Osteoblast (primary cell): Measurements from ENCODE around the gene FAM111A. TPM values are rescaled to one million over a fixed set of nuclear protein-coding genes. Genes with fewer than 3 reads are reported as not detected.
"Not testable (repeated sequence)": the region's sequence is repeated elsewhere in the genome, so short reads cannot be mapped to it uniquely, and the experiment has no call there.

Source experiments
- DNase-seq: peaks from one replicate; pipeline ENCODE4 v3.0.0; 2011; ENCODE audit warnings: low spot score, mixed read lengths; ENCODE audit not compliant: insufficient read length; ENCODE audit errors: missing footprints
- H2AFZ ChIP-seq: 2 replicates; pipeline ENCODE4 v1.6.0; 2011; ENCODE audit warnings: mild to moderate bottlenecking, low read length
- H3K27ac ChIP-seq: 2 replicates; pipeline ENCODE4 v1.5.1; 2011; ENCODE audit warnings: mild to moderate bottlenecking, low read depth, low read length, moderate library complexity
- H3K27me3 ChIP-seq: 2 replicates; pipeline ENCODE4 v1.6.0; 2012; ENCODE audit warnings: mild to moderate bottlenecking, control low read depth, inconsistent platforms, low read length, moderate library complexity; ENCODE audit not compliant: insufficient read depth
- H3K36me3 ChIP-seq: 2 replicates; pipeline ENCODE4 v1.5.1; 2011; ENCODE audit warnings: mild to moderate bottlenecking, low read length, control low read depth, moderate library complexity; ENCODE audit not compliant: insufficient read depth
- H3K4me1 ChIP-seq: 2 replicates; pipeline ENCODE4 v1.5.1; 2011; ENCODE audit warnings: mild to moderate bottlenecking, low read length, control low read depth, moderate library complexity; ENCODE audit not compliant: insufficient read depth
- H3K4me2 ChIP-seq: 2 replicates; pipeline ENCODE4 v1.6.0; 2011; ENCODE audit warnings: mild to moderate bottlenecking, low read length; ENCODE audit not compliant: insufficient read depth
- H3K4me3 ChIP-seq: fragments of 200-600 bp; sonication (generic); 3 replicates; pipeline ENCODE4 v1.5.1; 2012; ENCODE audit warnings: mild to moderate bottlenecking, low read length, inconsistent platforms; ENCODE audit not compliant: insufficient read depth
- H3K79me2 ChIP-seq: 2 replicates; pipeline ENCODE4 v1.6.0; 2012; ENCODE audit warnings: mild to moderate bottlenecking, low read length, control low read depth, inconsistent platforms; ENCODE audit not compliant: insufficient read depth
- H3K9me3 ChIP-seq: 2 replicates; pipeline ENCODE4 v1.5.1; 2011; ENCODE audit warnings: low read depth, low read length, control low read depth
- H4K20me1 ChIP-seq: 2 replicates; pipeline ENCODE4 v1.6.0; 2012; ENCODE audit warnings: mild to moderate bottlenecking, low read length, control low read depth; ENCODE audit not compliant: insufficient read depth
- CTCF ChIP-seq: IDR thresholded peaks from 2 replicates; pipeline ENCODE4 v1.5.1; 2011; ENCODE audit warnings: mild to moderate bottlenecking, low read depth, low read length, moderate library complexity; ENCODE audit errors: extremely low read depth
- total RNA-seq: library from RNA; depleted of rRNA; stranded (reverse); fragments of >200 nt; gene quantifications from 2 replicates; pipeline ENCODE4 v1.2.3, GENCODE V29; 2012

FAM111A gene
- 40.5 and 48.6 TPM in 2 replicates for total RNA-seq

GRCh38 chr11:59142530-59143507 lies at the start of gene FAM111A:
FAM111A (plus strand) TSS chr11:59142856; CDS start chr11:59148873, 6,017 bp downstream.
- H3K27ac ChIP-seq = peak within 1 kb of the TSS; percentile 85
- H3K36me3 ChIP-seq = no peaks in the 10 kb centered on the region
- H3K4me3 ChIP-seq = peak within 1 kb of the TSS; percentile 98
- no peaks in the 10 kb centered on the region for H3K27me3 ChIP-seq
- TF ChIP-seq CTCF = peak; percentile 17
- H3K9me3 ChIP-seq = no peaks in the 10 kb centered on the region
- H3K79me2 ChIP-seq = peaks cover 22% of the 10 kb centered on the region
- DNase-seq = peak; percentile 98
- H3K4me2 ChIP-seq = peak within 1 kb of the TSS; percentile 99
- peaks cover 38% of the 10 kb centered on the region for H3K4me1 ChIP-seq
- H4K20me1 ChIP-seq = no peaks in the 10 kb centered on the region
- H2AFZ ChIP-seq = peak within 1 kb of the TSS; percentile 96

- not testable (repeated sequence) for H3K4me3 ChIP-seq, H3K9me3 ChIP-seq, H3K27me3 ChIP-seq, H2AFZ ChIP-seq, DNase-seq, H4K20me1 ChIP-seq, H3K36me3 ChIP-seq, H3K27ac ChIP-seq, H3K79me2 ChIP-seq, H3K4me1 ChIP-seq, H3K4me2 ChIP-seq
These were observed 49.1 kb upstream of the FAM111A start for GRCh38 chr11:59093576-59093975.

GRCh38 chr11:59095225-59095624 lies 47.4 kb upstream of the FAM111A start:
- H3K9me3 ChIP-seq, H3K4me1 ChIP-seq, H3K79me2 ChIP-seq, H3K27ac ChIP-seq, H4K20me1 ChIP-seq, H3K36me3 ChIP-seq, H3K27me3 ChIP-seq, H3K4me3 ChIP-seq, DNase-seq, H2AFZ ChIP-seq, H3K4me2 ChIP-seq: not testable (repeated sequence)

GRCh38 chr11:59095972-59096575 lies 46.6 kb upstream of the FAM111A start:
- H4K20me1 ChIP-seq, DNase-seq: not testable (repeated sequence)

GRCh38 chr11:59097113-59097708 lies 45.4 kb upstream of the FAM111A start:
- peak; percentile 63 for TF ChIP-seq CTCF
- Histone ChIP-seq H4K20me1 (no peaks in the 10 kb centered on the region), H3K4me3 (no peak overlapping the region), H3K36me3 (no peaks in the 10 kb centered on the region), H3K4me1 (no peaks in the 10 kb centered on the region), H3K27ac (no peak overlapping the region), H3K9me3 (no peaks in the 10 kb centered on the region), H3K27me3 (peaks cover 6% of the 10 kb centered on the region), H3K79me2 (no peaks in the 10 kb centered on the region), H2AFZ (no peak overlapping the region), H3K4me2 (no peak overlapping the region)
- DNase-seq = peak; percentile 5

More at GRCh38 chr11:59095972-59096575, 46.6 kb upstream of the FAM111A start:
- not testable (repeated sequence) for H3K79me2 ChIP-seq, H3K27me3 ChIP-seq, H3K27ac ChIP-seq, H3K9me3 ChIP-seq, H3K4me3 ChIP-seq, H3K36me3 ChIP-seq, H3K4me1 ChIP-seq, H3K4me2 ChIP-seq, H2AFZ ChIP-seq

- not testable (repeated sequence) for H2AFZ ChIP-seq, H4K20me1 ChIP-seq, H3K4me2 ChIP-seq, H3K4me1 ChIP-seq, H3K9me3 ChIP-seq, H3K4me3 ChIP-seq, DNase-seq, H3K79me2 ChIP-seq, H3K27me3 ChIP-seq, H3K36me3 ChIP-seq, H3K27ac ChIP-seq
These were observed 44.7 kb upstream of the FAM111A start for GRCh38 chr11:59097938-59098337.
